ENCODE results near the gene FAM47E.

GRCh38 chr4:76205476-76205875 is 46.0 kb upstream of the FAM47E start:
- TF ChIP-seq CTCF (IDR thresholded peaks at IDR 0.05) = no peak
- no peak for TF ChIP-seq POLR2A (IDR thresholded peaks at IDR 0.05)
